ENCODE results near the gene KCNMB3.
"Not testable (repeated sequence)": the region's sequence is repeated elsewhere in the genome, so short reads cannot be mapped to it uniquely, and the experiment has no call there.

DNA sequence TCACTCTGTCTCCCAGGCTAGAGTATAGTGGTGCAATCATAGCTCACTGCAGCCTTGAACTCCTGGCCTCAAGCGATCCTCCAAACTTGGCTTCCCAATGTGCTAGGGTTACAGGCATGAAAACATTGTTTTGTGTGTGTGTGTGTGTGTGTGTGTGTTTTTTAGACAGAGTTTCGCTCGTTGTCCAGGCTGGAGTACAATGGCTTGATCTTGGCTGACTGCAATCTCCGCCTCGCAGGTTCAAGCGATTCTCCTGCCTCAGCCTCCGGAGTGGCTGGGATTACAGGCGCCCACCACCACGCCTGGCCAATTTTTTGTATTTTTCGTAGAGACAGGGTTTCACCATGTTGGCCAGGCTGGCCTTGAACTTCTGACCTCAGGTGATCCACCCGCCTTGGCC is 6.8 kb upstream of the KCNMB3 start:
- TF ChIP-seq, protein P1, sequence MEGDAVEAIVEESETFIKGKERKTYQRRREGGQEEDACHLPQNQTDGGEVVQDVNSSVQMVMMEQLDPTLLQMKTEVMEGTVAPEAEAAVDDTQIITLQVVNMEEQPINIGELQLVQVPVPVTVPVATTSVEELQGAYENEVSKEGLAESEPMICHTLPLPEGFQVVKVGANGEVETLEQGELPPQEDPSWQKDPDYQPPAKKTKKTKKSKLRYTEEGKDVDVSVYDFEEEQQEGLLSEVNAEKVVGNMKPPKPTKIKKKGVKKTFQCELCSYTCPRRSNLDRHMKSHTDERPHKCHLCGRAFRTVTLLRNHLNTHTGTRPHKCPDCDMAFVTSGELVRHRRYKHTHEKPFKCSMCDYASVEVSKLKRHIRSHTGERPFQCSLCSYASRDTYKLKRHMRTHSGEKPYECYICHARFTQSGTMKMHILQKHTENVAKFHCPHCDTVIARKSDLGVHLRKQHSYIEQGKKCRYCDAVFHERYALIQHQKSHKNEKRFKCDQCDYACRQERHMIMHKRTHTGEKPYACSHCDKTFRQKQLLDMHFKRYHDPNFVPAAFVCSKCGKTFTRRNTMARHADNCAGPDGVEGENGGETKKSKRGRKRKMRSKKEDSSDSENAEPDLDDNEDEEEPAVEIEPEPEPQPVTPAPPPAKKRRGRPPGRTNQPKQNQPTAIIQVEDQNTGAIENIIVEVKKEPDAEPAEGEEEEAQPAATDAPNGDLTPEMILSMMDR (IDR thresholded peaks at IDR 0.05), result not testable (repeated sequence)
- TF ChIP-seq POLR2A (IDR thresholded peaks at IDR 0.05), result not testable (repeated sequence)
